H9 (cell line): ENCODE measurements around the gene LHPP. TPM values are rescaled to one million over a fixed set of nuclear protein-coding genes. Genes with fewer than 3 reads are reported as not detected.

Experiments used
- DNase-seq: peaks from one replicate; pipeline ENCODE4 v3.0.0-alpha.2; 2017
- H2AFZ ChIP-seq: one replicate; pipeline ENCODE4 v1.6.1; 2013; ENCODE audit warnings: mild to moderate bottlenecking, low read length, control low read depth, moderate library complexity
- H2AK5ac ChIP-seq: 2 replicates; pipeline ENCODE4 v1.6.1; 2013; ENCODE audit warnings: low read length, control low read depth, mixed read lengths; ENCODE audit not compliant: insufficient read length
- H2BK120ac ChIP-seq: one replicate; pipeline ENCODE4 v1.6.1; 2013; ENCODE audit warnings: low read depth, mild to moderate bottlenecking, low read length, control low read depth, inconsistent platforms; ENCODE audit not compliant: poor library complexity, severe bottlenecking
- H2BK12ac ChIP-seq: 2 replicates; pipeline ENCODE4 v1.6.1; 2013; ENCODE audit warnings: low read length, control low read depth, mixed read lengths, low read depth; ENCODE audit not compliant: insufficient read length
- H2BK15ac ChIP-seq: 2 replicates; pipeline ENCODE4 v1.6.1; 2013; ENCODE audit warnings: low read depth, low read length, control low read depth
- H2BK20ac ChIP-seq: one replicate; pipeline ENCODE4 v1.6.1; 2013; ENCODE audit warnings: low read depth, mild to moderate bottlenecking, low read length, control low read depth, inconsistent platforms; ENCODE audit not compliant: poor library complexity, severe bottlenecking
- H2BK5ac ChIP-seq: 2 replicates; pipeline ENCODE4 v1.6.1; 2013; ENCODE audit warnings: low read length, control low read depth, mixed read lengths; ENCODE audit not compliant: insufficient read length
- H3K14ac ChIP-seq: 2 replicates; pipeline ENCODE4 v1.6.1; 2013; ENCODE audit warnings: low read length, control low read depth; ENCODE audit not compliant: insufficient read depth
- H3K18ac ChIP-seq: 2 replicates; pipeline ENCODE4 v1.6.1; 2013; ENCODE audit warnings: low read depth, mild to moderate bottlenecking, mixed read lengths, low read length, control low read depth; ENCODE audit not compliant: insufficient read length
- H3K23ac ChIP-seq: 2 replicates; pipeline ENCODE4 v1.6.1; 2013; ENCODE audit warnings: low read length, control low read depth, mixed read lengths, low read depth; ENCODE audit not compliant: insufficient read length
- H3K23me2 ChIP-seq: 2 replicates; pipeline ENCODE4 v1.6.1; 2013; ENCODE audit warnings: low read depth, mild to moderate bottlenecking, mixed read lengths, low read length, control low read depth; ENCODE audit not compliant: insufficient read length, poor library complexity, severe bottlenecking
- H3K27ac ChIP-seq: 2 replicates; pipeline ENCODE4 v1.5.1; 2013; ENCODE audit warnings: low read length, control low read depth, mixed read lengths, low read depth; ENCODE audit not compliant: insufficient read length
- H3K27me3 ChIP-seq: 2 replicates; pipeline ENCODE4 v1.6.1; 2013; ENCODE audit warnings: low read length, control low read depth, inconsistent platforms; ENCODE audit not compliant: insufficient read depth
- H3K4ac ChIP-seq: 2 replicates; pipeline ENCODE4 v1.6.1; 2013; ENCODE audit warnings: low read depth, mild to moderate bottlenecking, control low read depth, inconsistent platforms, low read length, moderate library complexity
- H3K4me1 ChIP-seq: 2 replicates; pipeline ENCODE4 v1.6.1; 2013; ENCODE audit warnings: low read length, control low read depth, inconsistent platforms; ENCODE audit not compliant: insufficient read depth
- H3K4me2 ChIP-seq: 2 replicates; pipeline ENCODE4 v1.6.1; 2013; ENCODE audit warnings: low read length, control low read depth, mixed read lengths; ENCODE audit not compliant: insufficient read length, insufficient read depth
- H3K56ac ChIP-seq: 2 replicates; pipeline ENCODE4 v1.6.1; 2013; ENCODE audit warnings: low read depth, mild to moderate bottlenecking, mixed read lengths, low read length, control low read depth; ENCODE audit not compliant: insufficient read length
- H3K79me1 ChIP-seq: 2 replicates; pipeline ENCODE4 v1.6.1; 2013; ENCODE audit warnings: low read depth, mild to moderate bottlenecking, moderate library complexity, low read length, control low read depth, inconsistent platforms; ENCODE audit not compliant: insufficient read depth, poor library complexity, severe bottlenecking
- H3K79me2 ChIP-seq: 2 replicates; pipeline ENCODE4 v1.6.1; 2013; ENCODE audit warnings: low read length, control low read depth, inconsistent platforms; ENCODE audit not compliant: insufficient read depth
- H3K9ac ChIP-seq: 2 replicates; pipeline ENCODE4 v1.6.1; 2013; ENCODE audit warnings: low read length, control low read depth, mixed read lengths; ENCODE audit not compliant: insufficient read length; ENCODE audit errors: extremely low read depth
- H3K9me3 ChIP-seq: one replicate; pipeline ENCODE4 v1.6.1; 2013; ENCODE audit warnings: low read depth, low read length, inconsistent platforms; ENCODE audit not compliant: control insufficient read depth
- H3T11ph ChIP-seq: one replicate; pipeline ENCODE4 v1.6.1; 2013; ENCODE audit warnings: mild to moderate bottlenecking, low read length, control low read depth, inconsistent platforms
- H4K20me1 ChIP-seq: one replicate; pipeline ENCODE4 v1.6.1; 2013; ENCODE audit not compliant: control insufficient read depth, insufficient read length, insufficient read depth
- H4K5ac ChIP-seq: 2 replicates; pipeline ENCODE4 v1.6.1; 2013; ENCODE audit warnings: low read depth, mild to moderate bottlenecking, mixed read lengths, low read length, control low read depth; ENCODE audit not compliant: insufficient read length
- H4K8ac ChIP-seq: replicated peaks from 2 replicates; pipeline ENCODE4 v1.6.1; 2013; ENCODE audit warnings: low read length, control low read depth, mixed read lengths, low read depth; ENCODE audit not compliant: insufficient read length
- H4K91ac ChIP-seq: 2 replicates; pipeline ENCODE4 v1.6.1; 2013; ENCODE audit warnings: low read depth, mild to moderate bottlenecking, moderate library complexity, mixed read lengths, low read length, control low read depth; ENCODE audit not compliant: insufficient read length
- H3K27ac Mint-ChIP-seq, 3 experiments: 2 replicates in 2 of 3; 3 replicates in 1 of 3; pipeline ENCODE4 v1.8.0; 2020 to 2021; ENCODE audit warnings: mixed read lengths in 3 of 3, mild to moderate bottlenecking in 1 of 3, moderate library complexity in 1 of 3
- H3K27me3 Mint-ChIP-seq: 2 replicates; pipeline ENCODE4 v1.8.0; 2021; ENCODE audit warnings: low read depth, mild to moderate bottlenecking, moderate library complexity, mixed read lengths
- H3K36me3 Mint-ChIP-seq, 3 experiments: 2 replicates in 2 of 3; 3 replicates in 1 of 3; pipeline ENCODE4 v1.8.0; 2020 to 2021; ENCODE audit warnings: low read depth in 3 of 3, mixed read lengths in 3 of 3; ENCODE audit not compliant: insufficient read depth in 1 of 3
- H3K4me1 Mint-ChIP-seq, 2 experiments: 2 replicates each; pipeline ENCODE4 v1.8.0; 2020; ENCODE audit warnings: mixed read lengths in 2 of 2
- H3K4me3 Mint-ChIP-seq, 2 experiments: 2 replicates in 1 of 2; 3 replicates in 1 of 2; pipeline ENCODE4 v1.8.0; 2020 to 2021; ENCODE audit warnings: mild to moderate bottlenecking in 2 of 2, mixed read lengths in 2 of 2, moderate library complexity in 1 of 2
- H3K9me3 Mint-ChIP-seq, 2 experiments: 2 replicates in 1 of 2; 3 replicates in 1 of 2; pipeline ENCODE4 v1.8.0; 2020; ENCODE audit warnings: mild to moderate bottlenecking in 2 of 2, mixed read lengths in 2 of 2, moderate library complexity in 1 of 2
- CTCF ChIP-seq: fragments of 200-600 bp; sonication (generic); conservative IDR thresholded peaks from 3 replicates; pipeline ENCODE4 v1.8.0; 2021; ENCODE audit warnings: antibody characterized with exemption, mild to moderate bottlenecking
- WGBS: extraction: QIAGEN DNeasy Blood & Tissue Kit; methylation state at CpG from one replicate; pipeline ENCODE4 v1.1.7; 2013; ENCODE audit warnings: missing lambda C conversion rate, low lambda C conversion rate, mixed read lengths; ENCODE audit not compliant: insufficient read length; ENCODE audit errors: extremely low coverage; 5-methylcytosine and 5-hydroxymethylcytosine counted together
- total RNA-seq: library from RNA; stranded (reverse); gene quantifications from 2 replicates; pipeline ENCODE4 v1.2.1, GENCODE V29; 2021

LHPP gene
- total RNA-seq, 1 experiment from 2014 or later = 29.6 TPM

- Histone ChIP-seq H3K56ac (no peak overlapping the region), H3K27ac (no peak overlapping the region), H2BK5ac (no peak overlapping the region), H3K18ac (no peak overlapping the region), H2BK12ac (no peak overlapping the region), H3K4me2 (no peak overlapping the region), H3K4me1 (no peaks in the 10 kb centered on the region), H3K4ac (no peak overlapping the region), H3K79me1 (no peaks in the 10 kb centered on the region), H4K8ac (no peak overlapping the region), H2BK120ac (no peak overlapping the region), H3K23me2 (no peaks in the 10 kb centered on the region), H3K9ac (no peak overlapping the region), H3K27me3 (no peaks in the 10 kb centered on the region), H4K20me1 (no peaks in the 10 kb centered on the region), H3T11ph (no peak overlapping the region), H3K9me3 (no peaks in the 10 kb centered on the region), H3K23ac (no peak overlapping the region), H4K5ac (no peak overlapping the region), H3K79me2 (no peaks in the 10 kb centered on the region), H3K14ac (no peak overlapping the region; the same call in 1 of the 2 replicates), H2AFZ (no peak overlapping the region), H2AK5ac (no peak overlapping the region), H2BK20ac (no peak overlapping the region), H4K91ac (no peak overlapping the region), H2BK15ac (no peak overlapping the region)
- no peaks in the 10 kb centered on the region for H3K9me3 Mint-ChIP-seq
- WGBS = no CpG with 5 or more reads among the region's 6 CpGs
- no peak overlapping the region for H3K4me3 Mint-ChIP-seq
- H3K4me1 Mint-ChIP-seq = peaks cover 9 to 10% of the 10 kb centered on the region in 2 experiments
- no peak for DNase-seq
- no peak for TF ChIP-seq CTCF
- no peaks in the 10 kb centered on the region for H3K27me3 Mint-ChIP-seq
- H3K36me3 Mint-ChIP-seq = no peaks in the 10 kb centered on the region
- peak overlapping the region in 1 of 3 experiments; percentile 44; a peak in 1 of 7 replicates for H3K27ac Mint-ChIP-seq
Observed at GRCh38 chr10:124538706-124539105, 77.1 kb downstream of the LHPP start.
